ENCODE results near the gene CARMIL1. TPM values are rescaled to one million over a fixed set of nuclear protein-coding genes. Genes with fewer than 3 reads are reported as not detected.

The CARMIL1 gene
- total RNA-seq, 1 experiment from 2014 or later: 25.2 TPM

DNA sequence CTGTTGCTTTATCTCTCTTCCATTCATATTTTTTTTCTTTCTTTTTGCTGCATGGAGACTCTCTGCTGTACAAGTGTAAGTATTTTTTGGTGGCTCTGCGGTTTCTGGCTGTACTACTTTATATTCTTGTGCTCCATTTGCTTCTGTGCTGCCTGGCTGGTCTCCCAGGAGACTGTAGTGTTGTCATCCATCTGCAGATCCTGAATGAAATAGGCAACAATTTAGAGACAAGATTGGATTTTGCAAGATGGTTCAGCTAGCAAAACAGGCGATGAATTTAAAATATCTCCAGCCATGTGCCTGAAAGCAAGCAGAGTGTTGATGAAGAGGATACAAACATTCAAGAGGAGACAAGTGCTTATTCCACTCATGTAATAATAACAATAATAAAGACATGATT, 297.7 kb downstream of the CARMIL1 start:
- Mint-ChIP-seq H3K27ac (ENCODE audit: low read depth, unreplicated experiment) (no peak overlapping the region), H3K4me3 (ENCODE audit: unreplicated experiment) (no peak overlapping the region), H3K36me3 (ENCODE audit: insufficient read depth, unreplicated experiment) (peaks cover 5% of the 10 kb centered on the region), H3K9me3 (ENCODE audit: unreplicated experiment) (no peaks in the 10 kb centered on the region), H3K27me3 (ENCODE audit: insufficient read depth, unreplicated experiment) (no peaks in the 10 kb centered on the region), H3K4me1 (ENCODE audit: insufficient read depth, unreplicated experiment) (no peaks in the 10 kb centered on the region)
- intact Hi-C loops (cut with micrococcal nuclease): no loop called here
- TF ChIP-seq, protein P1, sequence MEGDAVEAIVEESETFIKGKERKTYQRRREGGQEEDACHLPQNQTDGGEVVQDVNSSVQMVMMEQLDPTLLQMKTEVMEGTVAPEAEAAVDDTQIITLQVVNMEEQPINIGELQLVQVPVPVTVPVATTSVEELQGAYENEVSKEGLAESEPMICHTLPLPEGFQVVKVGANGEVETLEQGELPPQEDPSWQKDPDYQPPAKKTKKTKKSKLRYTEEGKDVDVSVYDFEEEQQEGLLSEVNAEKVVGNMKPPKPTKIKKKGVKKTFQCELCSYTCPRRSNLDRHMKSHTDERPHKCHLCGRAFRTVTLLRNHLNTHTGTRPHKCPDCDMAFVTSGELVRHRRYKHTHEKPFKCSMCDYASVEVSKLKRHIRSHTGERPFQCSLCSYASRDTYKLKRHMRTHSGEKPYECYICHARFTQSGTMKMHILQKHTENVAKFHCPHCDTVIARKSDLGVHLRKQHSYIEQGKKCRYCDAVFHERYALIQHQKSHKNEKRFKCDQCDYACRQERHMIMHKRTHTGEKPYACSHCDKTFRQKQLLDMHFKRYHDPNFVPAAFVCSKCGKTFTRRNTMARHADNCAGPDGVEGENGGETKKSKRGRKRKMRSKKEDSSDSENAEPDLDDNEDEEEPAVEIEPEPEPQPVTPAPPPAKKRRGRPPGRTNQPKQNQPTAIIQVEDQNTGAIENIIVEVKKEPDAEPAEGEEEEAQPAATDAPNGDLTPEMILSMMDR (IDR thresholded peaks at IDR 0.05; ENCODE audit: unreplicated experiment): no peak
- DNase-seq (ENCODE audit: unreplicated experiment): no peak
- CTCF ChIA-PET: interaction anchor here (0.6 to 0.7 kb wide), 2 partner anchors 128 to 388 kb away, joined by 3 read pairs; no protein-coding TSS in a partner anchor
- POLR2A ChIA-PET: no interaction called here
- no TSS peak for BruUV-seq (replicated peaks)

DNA sequence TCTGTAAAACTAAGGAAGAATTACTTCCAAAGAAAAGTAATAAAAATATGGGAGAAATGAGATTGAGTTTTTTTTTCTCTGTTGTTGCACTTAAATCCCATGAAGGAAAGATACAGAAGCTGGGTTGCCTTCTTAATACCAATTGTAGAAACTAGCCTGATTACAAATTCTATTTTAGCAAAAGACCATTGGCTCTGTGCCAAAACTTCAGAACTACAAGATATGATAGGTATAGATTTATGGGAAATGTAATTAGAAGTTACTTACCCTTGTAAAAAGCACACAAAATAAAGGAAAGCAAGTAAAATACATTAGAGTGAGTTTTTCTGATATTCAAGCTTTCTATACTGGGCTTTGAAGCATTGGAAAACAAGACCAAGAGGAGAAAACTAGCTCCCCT, 299.4 kb downstream of the CARMIL1 start:
- Mint-ChIP-seq H3K27me3 (ENCODE audit: insufficient read depth, unreplicated experiment) (no peaks in the 10 kb centered on the region), H3K36me3 (ENCODE audit: insufficient read depth, unreplicated experiment) (peaks cover 9% of the 10 kb centered on the region), H3K4me1 (ENCODE audit: insufficient read depth, unreplicated experiment) (no peaks in the 10 kb centered on the region), H3K4me3 (ENCODE audit: unreplicated experiment) (no peak overlapping the region), H3K9me3 (ENCODE audit: unreplicated experiment) (no peaks in the 10 kb centered on the region), H3K27ac (ENCODE audit: low read depth, unreplicated experiment) (no peak overlapping the region)
- ChIA-PET CTCF (no interaction called here), POLR2A (interaction anchor here (1.5 kb wide), 1 partner anchor 12 kb away, joined by 4 read pairs; no protein-coding TSS in a partner anchor)
- no peak for DNase-seq (ENCODE audit: unreplicated experiment)
- TF ChIP-seq, protein P1 (IDR thresholded peaks at IDR 0.05; ENCODE audit: unreplicated experiment): no peak
- intact Hi-C loops (cut with micrococcal nuclease): no loop called here
- no TSS peak for BruUV-seq (replicated peaks)

DNA sequence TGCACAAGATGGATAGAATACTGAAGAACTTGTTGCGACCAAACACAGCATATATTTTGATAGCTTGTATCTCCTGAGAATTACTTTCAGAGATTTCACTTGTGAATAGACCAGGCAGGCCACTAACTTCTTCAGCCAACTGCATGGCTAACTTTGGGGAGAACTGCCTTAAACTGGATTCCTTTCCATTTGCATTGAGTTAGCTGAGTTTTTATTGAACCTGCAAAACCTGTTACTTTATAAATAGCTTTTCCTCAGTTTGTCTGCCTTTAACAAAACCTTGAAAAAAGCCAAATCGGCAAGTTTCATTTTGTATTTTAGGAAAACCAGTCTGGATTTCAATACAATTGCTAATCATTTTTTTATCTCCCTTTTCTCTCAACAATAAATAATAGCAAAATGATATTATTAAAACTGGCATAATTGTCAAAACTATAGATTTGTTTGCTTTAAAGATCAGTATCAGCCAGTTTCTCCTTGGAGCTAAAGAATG, 300.3 kb downstream of the CARMIL1 start:
- CTCF ChIA-PET: interaction anchor here (0.6 to 1.3 kb wide), 2 partner anchors 22 to 194 kb away, joined by 5 to 6 read pairs; no protein-coding TSS in a partner anchor
- no peaks in the 10 kb centered on the region for H3K27me3 Mint-ChIP-seq (ENCODE audit: insufficient read depth, unreplicated experiment)
- H3K27ac Mint-ChIP-seq (ENCODE audit: low read depth, unreplicated experiment): no peak overlapping the region
- POLR2A ChIA-PET: interaction anchor here (0.6 to 1.5 kb wide), 2 partner anchors 13 to 312 kb away, joined by 3 to 4 read pairs; no protein-coding TSS in a partner anchor
- peaks cover 9% of the 10 kb centered on the region for H3K36me3 Mint-ChIP-seq (ENCODE audit: insufficient read depth, unreplicated experiment)
- intact Hi-C loops (cut with micrococcal nuclease): no loop called here
- H3K9me3 Mint-ChIP-seq (ENCODE audit: unreplicated experiment): no peaks in the 10 kb centered on the region
- TF ChIP-seq, protein P1 (IDR thresholded peaks at IDR 0.05; ENCODE audit: unreplicated experiment): no peak
- no peaks in the 10 kb centered on the region for H3K4me1 Mint-ChIP-seq (ENCODE audit: insufficient read depth, unreplicated experiment)
- DNase-seq (ENCODE audit: unreplicated experiment): no peak
- no peak overlapping the region for H3K4me3 Mint-ChIP-seq (ENCODE audit: unreplicated experiment)
- BruUV-seq (replicated peaks): no TSS peak

DNA sequence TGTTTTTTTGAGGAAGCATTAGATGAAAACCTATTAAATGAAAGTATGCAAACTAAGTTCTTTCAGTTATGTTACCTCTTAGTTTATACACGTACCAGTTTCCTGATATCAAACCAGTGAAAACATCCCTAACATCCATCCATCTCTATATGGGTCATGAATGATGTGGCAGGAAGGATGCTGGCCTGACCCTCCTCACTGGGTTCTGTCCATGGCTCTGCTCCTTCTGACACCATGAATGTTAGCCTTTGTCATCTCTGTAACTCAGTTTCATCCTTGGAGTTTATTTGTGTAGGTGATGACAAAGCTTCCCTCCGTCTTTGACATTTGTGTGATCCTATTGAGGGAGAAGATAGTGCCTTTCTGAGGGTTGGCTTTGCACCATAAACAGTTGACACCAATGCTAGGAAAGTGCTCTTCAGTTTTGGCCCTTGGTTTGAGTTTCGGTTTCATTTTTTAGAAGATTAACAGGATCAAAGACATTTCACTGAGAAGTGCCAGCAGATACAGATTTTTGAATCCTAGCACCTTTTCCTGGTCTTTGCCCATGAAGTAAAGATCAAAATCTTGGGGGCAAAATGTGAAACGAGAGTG, 300.8 kb downstream of the CARMIL1 start:
- no peak for DNase-seq (ENCODE audit: unreplicated experiment)
- intact Hi-C loops (cut with micrococcal nuclease): no loop called here
- Mint-ChIP-seq H3K4me3 (ENCODE audit: unreplicated experiment) (no peak overlapping the region), H3K27ac (ENCODE audit: low read depth, unreplicated experiment) (no peak overlapping the region), H3K36me3 (ENCODE audit: insufficient read depth, unreplicated experiment) (peaks cover 9% of the 10 kb centered on the region), H3K9me3 (ENCODE audit: unreplicated experiment) (no peaks in the 10 kb centered on the region), H3K27me3 (ENCODE audit: insufficient read depth, unreplicated experiment) (no peaks in the 10 kb centered on the region), H3K4me1 (ENCODE audit: insufficient read depth, unreplicated experiment) (no peaks in the 10 kb centered on the region)
- TF ChIP-seq, protein P1 (IDR thresholded peaks at IDR 0.05; ENCODE audit: unreplicated experiment): no peak
- BruUV-seq (replicated peaks): no TSS peak
- CTCF ChIA-PET: interaction anchor here (0.6 to 1.3 kb wide), 2 partner anchors 22 to 138 kb away, joined by 3 to 6 read pairs; no protein-coding TSS in a partner anchor
- POLR2A ChIA-PET: interaction anchor here (0.6 to 1.5 kb wide), 2 partner anchors 14 to 311 kb away, joined by 3 to 4 read pairs; no protein-coding TSS in a partner anchor
